Breast epithelium (tissue), 4 donors: ENCODE results near the gene TRPM3. TPM values are rescaled to one million over a fixed set of nuclear protein-coding genes. Genes with fewer than 3 reads are reported as not detected.

ENCODE experiments used
- DNase-seq, 2 donors: peaks; one replicate each; pipeline ENCODE4 v3.0.0-alpha.2; 2019; ENCODE audit warnings: low spot score in 2 of 2
- H3K27ac ChIP-seq, 2 donors: fragments of 200-600 bp; sonication (generic) in 1 of 2; one replicate each; pipeline ENCODE4 v1.5.1; 2016 to 2019; ENCODE audit warnings: mild to moderate bottlenecking in 1 of 2
- H3K27me3 ChIP-seq, 2 donors: fragments of 200-600 bp; sonication (generic) in 1 of 2; one replicate each; pipeline versions ENCODE4 v1.5.1 to v1.6.0; 2017 to 2019; ENCODE audit warnings: control low read depth in 1 of 2, mild to moderate bottlenecking in 1 of 2
- H3K36me3 ChIP-seq: fragments of 200-600 bp; one replicate; pipeline ENCODE4 v1.5.1; 2019
- H3K4me1 ChIP-seq, 2 donors: fragments of 200-600 bp; sonication (generic); one replicate each; pipeline ENCODE4 v1.5.1; 2016 to 2019; ENCODE audit warnings: control low read depth in 1 of 2
- H3K4me3 ChIP-seq, 3 donors: fragments of 200-600 bp; sonication (generic); 1 replicate in 2 of 3; 2 replicates in 1 of 3; pipeline ENCODE4 v1.5.1; 2016 to 2019; ENCODE audit warnings: mild to moderate bottlenecking in 3 of 3, moderate library complexity in 2 of 3
- H3K9me3 ChIP-seq, 2 donors: fragments of 200-600 bp; sonication (generic) in 1 of 2; one replicate each; pipeline ENCODE4 v1.5.1; 2016 to 2019; ENCODE audit warnings: control low read depth in 1 of 2
- POLR2A ChIP-seq: fragments of 450-650 bp; IDR thresholded peaks from one replicate; pipeline ENCODE4 v1.6.1; 2016; ENCODE audit warnings: antibody characterized with exemption, mild to moderate bottlenecking, moderate library complexity
- POLR2AphosphoS5 ChIP-seq, 3 donors: sonication (generic); formaldehyde crosslinking; IDR thresholded peaks; one replicate each; pipeline ENCODE4 v1.6.1; 2017; ENCODE audit warnings: antibody characterized with exemption in 3 of 3
- intact Hi-C: fragments of 100-400 bp; cut with DNase I; formaldehyde crosslinking; loops from one replicate; pipeline ENCODE4 v1.15.1; 2023; ENCODE audit warnings: low total_unique reads
- total RNA-seq, 3 donors: library from RNA; depleted of rRNA; stranded (reverse); fragments of >200 nt; gene quantifications; one replicate each; pipeline ENCODE4 v1.1.0, GENCODE V29; 2016
- TF ChIP-seq, protein P1 (sequence below), 3 donors: fragments of 450-650 bp; IDR thresholded peaks; one replicate each; pipeline ENCODE4 v1.5.1; 2016 to 2017; ENCODE audit warnings: antibody characterized with exemption in 3 of 3, mild to moderate bottlenecking in 3 of 3, moderate library complexity in 3 of 3

The TRPM3 gene
- total RNA-seq, 3 donors from 2014 or later: 0.33 to 0.88 (median 0.64) TPM

DNA sequence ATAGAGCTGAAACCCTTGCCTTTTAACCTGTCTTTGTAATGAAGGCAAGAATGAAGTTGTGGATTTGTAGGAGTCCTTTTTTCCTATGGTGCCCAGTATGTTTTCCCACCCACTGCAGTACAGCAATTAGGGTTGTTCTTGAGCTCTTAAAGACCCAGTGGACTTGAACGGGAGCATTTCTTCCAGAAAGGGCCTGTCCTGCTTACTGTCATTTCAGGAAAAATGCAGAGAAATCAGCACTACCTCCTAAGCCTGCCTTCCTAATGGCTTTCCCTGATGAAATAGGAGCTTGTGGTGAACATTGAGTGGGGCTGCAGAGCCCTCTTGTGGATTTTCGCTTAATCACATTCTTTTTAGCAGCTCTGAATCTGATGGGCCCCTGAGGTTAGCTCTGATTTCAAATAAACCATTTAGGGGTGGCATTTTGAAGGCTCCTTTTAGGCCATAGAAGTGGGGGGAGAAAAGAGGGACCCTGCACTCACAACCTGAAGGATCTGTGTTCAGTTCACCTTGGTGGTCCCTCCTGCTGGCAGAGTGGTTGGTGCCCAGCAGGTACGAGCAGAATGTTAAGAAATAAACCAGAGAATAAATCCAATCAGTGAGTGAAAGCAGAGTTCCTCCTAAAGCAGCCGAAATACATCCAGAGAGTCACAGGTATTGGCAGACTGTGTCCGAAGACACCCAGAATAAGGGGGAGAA is 519.0 kb downstream of the TRPM3 start:
- DNase-seq: peak in 1 of 2 donors; percentile 52
- intact Hi-C loops: no loop called here

DNA sequence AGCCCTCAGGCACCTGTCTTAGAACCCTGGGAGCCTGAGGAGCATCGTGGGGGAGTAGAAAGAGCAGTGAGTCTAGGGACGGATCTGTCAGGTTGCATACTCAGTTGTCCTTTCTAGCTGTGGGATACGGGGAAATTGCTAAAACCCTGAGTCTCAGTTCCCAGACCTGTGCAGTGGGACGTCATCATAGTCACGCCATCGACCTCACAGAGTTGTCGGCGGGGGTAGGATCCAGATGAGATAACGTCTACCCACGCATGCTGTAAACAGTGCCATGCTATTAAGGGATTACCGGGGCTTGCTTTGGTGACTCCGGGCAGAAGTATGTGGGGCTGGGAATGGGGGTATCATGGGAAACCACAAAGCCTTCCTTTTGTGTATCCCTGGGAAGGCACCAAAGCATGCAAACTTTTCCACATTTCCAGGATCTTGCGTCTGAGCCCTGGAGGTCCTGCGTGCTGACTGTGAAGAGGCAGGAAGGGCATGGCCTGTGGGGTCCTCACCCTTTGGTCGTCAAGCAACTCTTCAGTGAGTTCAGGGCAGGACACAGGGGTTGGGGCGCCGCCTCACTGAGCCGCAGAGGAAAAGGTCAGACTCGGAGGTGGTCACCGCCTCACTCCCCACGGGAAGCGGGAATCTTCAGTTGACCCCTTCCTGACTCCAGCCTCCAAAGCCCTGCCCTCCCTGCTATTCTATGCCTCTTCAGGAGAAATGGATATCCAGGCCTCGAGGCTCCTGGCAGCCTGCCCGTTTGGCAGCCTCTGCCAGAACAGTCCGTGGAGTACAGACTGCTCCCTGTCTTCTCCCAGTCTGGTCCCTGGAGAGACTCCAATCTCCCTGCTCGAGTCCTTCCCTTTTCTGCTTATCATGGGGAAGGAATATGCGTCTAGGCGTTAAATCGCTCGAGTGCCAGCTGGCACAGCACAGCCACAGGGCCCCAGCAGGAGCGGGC is 520.1 kb downstream of the TRPM3 start:
- H3K27me3 ChIP-seq: no peaks in the 10 kb centered on the region
- TF ChIP-seq, protein P1, sequence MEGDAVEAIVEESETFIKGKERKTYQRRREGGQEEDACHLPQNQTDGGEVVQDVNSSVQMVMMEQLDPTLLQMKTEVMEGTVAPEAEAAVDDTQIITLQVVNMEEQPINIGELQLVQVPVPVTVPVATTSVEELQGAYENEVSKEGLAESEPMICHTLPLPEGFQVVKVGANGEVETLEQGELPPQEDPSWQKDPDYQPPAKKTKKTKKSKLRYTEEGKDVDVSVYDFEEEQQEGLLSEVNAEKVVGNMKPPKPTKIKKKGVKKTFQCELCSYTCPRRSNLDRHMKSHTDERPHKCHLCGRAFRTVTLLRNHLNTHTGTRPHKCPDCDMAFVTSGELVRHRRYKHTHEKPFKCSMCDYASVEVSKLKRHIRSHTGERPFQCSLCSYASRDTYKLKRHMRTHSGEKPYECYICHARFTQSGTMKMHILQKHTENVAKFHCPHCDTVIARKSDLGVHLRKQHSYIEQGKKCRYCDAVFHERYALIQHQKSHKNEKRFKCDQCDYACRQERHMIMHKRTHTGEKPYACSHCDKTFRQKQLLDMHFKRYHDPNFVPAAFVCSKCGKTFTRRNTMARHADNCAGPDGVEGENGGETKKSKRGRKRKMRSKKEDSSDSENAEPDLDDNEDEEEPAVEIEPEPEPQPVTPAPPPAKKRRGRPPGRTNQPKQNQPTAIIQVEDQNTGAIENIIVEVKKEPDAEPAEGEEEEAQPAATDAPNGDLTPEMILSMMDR (IDR thresholded peaks at IDR 0.05): no peak
- no peak for TF ChIP-seq POLR2A
- TF ChIP-seq POLR2AphosphoS5 (IDR thresholded peaks at IDR 0.05): peak; percentile 71 to 87 (median 81)
- peak; percentile 93 to 94 for DNase-seq
- peak overlapping the region; percentile 86 to 92 for H3K27ac ChIP-seq
- H3K9me3 ChIP-seq: no peaks in the 10 kb centered on the region
- no peaks in the 10 kb centered on the region for H3K36me3 ChIP-seq
- H3K4me3 ChIP-seq: peak overlapping the region in 2 of 3 donors; percentile 27 to 48
- peaks cover 4 to 7% of the 10 kb centered on the region in 2 donors for H3K4me1 ChIP-seq
- intact Hi-C loops: no loop called here

More for the DNA sequence above, 519.0 kb downstream of the TRPM3 start:
- H3K4me3 ChIP-seq: peak overlapping the region; percentile 10 to 48 (median 27)
- no peaks in the 10 kb centered on the region for H3K27me3 ChIP-seq
- H3K36me3 ChIP-seq: no peaks in the 10 kb centered on the region
- H3K27ac ChIP-seq: peak overlapping the region; percentile 86 to 92
- TF ChIP-seq, protein P1 (IDR thresholded peaks at IDR 0.05): peak; percentile 49 to 86 (median 80)
- TF ChIP-seq POLR2A: no peak
- TF ChIP-seq POLR2AphosphoS5 (IDR thresholded peaks at IDR 0.05): peak in 2 of 3 donors; percentile 57 to 67
- no peaks in the 10 kb centered on the region for H3K9me3 ChIP-seq
- peaks cover 4 to 7% of the 10 kb centered on the region in 2 donors for H3K4me1 ChIP-seq

DNA sequence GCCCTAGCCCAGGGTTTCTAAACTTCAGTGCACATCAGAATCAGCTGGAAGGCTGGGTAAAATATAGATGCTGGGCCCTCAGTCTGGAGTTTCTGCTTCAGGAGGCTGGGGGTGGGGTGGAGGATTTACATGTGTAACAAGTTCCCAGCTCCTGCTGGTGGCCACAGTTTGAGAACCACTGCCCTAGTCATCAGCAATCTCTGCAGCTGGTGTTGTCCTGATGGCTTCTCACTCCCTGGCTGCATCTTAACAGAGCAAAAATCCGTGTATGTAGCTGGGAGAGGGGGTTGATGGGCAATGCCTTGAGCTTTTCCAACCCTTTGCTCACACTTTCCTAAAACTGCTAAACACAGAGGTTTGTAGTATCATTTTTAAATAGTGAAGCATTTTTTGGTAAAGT is 520.9 kb downstream of the TRPM3 start:
- Histone ChIP-seq H3K27ac (peak overlapping the region; percentile 86 to 92), H3K36me3 (no peaks in the 10 kb centered on the region), H3K9me3 (no peaks in the 10 kb centered on the region), H3K4me1 (peaks cover 4 to 7% of the 10 kb centered on the region in 2 donors), H3K27me3 (no peaks in the 10 kb centered on the region), H3K4me3 (peak overlapping the region in 2 of 3 donors; percentile 27 to 48)
- intact Hi-C loops: no loop called here
- TF ChIP-seq, protein P1 (IDR thresholded peaks at IDR 0.05): no peak
- TF ChIP-seq POLR2AphosphoS5 (IDR thresholded peaks at IDR 0.05): no peak
- DNase-seq: no peak

DNA sequence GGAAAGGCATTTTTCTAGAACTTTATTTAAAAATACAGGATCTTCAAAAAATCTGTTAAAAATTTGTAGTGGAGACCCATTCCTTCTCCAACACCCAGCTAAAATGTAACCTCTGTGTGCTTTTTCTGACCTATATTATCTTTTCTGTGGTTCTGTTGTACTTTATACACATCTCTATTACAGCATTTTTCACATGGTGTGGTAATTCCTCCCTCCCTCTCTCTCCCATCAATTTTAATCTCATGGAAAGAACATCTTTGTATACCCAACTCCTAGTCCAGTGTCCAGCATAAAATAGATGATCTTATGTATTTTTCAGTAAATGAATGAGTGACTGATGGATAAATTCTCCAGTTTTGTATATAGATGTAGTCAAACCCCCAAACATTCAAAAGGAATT is 523.5 kb downstream of the TRPM3 start:
- H3K36me3 ChIP-seq: no peaks in the 10 kb centered on the region
- H3K9me3 ChIP-seq: no peaks in the 10 kb centered on the region
- H3K4me3 ChIP-seq: no peak overlapping the region
- TF ChIP-seq POLR2A (no peak), POLR2AphosphoS5 (IDR thresholded peaks at IDR 0.05) (no peak)
- TF ChIP-seq, protein P1 (IDR thresholded peaks at IDR 0.05): no peak
- intact Hi-C loops: loop anchor here (10.0 kb wide), 1 partner anchor 183 kb away; the partner anchor contains the start of gene KLF9
- H3K27ac ChIP-seq: peak overlapping the region in 1 of 2 donors; percentile 70
- H3K27me3 ChIP-seq: no peaks in the 10 kb centered on the region
- DNase-seq: no peak
- H3K4me1 ChIP-seq: peaks cover 4 to 7% of the 10 kb centered on the region in 2 donors
